Middle frontal gyrus (tissue), 1 donor: Measurements from ENCODE around the gene EPAS1.
A peak's percentile ranks its signal among the peaks of the same experiment; 100 is the strongest.

ENCODE experiments used
- DNase-seq: peaks from one replicate; pipeline ENCODE4 v3.0.0-alpha.2; 2015; ENCODE audit warnings: low spot score; ENCODE audit errors: extremely low spot score

Gene EPAS1

GRCh38 chr2:46362667-46363012, 65.4 kb downstream of the EPAS1 start:
- DNase-seq: no peak

- DNase-seq: no peak
These were observed 66.4 kb downstream of the EPAS1 start for GRCh38 chr2:46363535-46364170.

- DNase-seq: peak; percentile 18
These were observed 67.7 kb downstream of the EPAS1 start for GRCh38 chr2:46364797-46365457.

GRCh38 chr2:46365913-46366667, 68.9 kb downstream of the EPAS1 start:
- no peak for DNase-seq

- no peak for DNase-seq
These were observed 69.5 kb downstream of the EPAS1 start for GRCh38 chr2:46366668-46367052.

- DNase-seq: no peak
These were observed 70.1 kb downstream of the EPAS1 start for GRCh38 chr2:46367286-46367685.

GRCh38 chr2:46368401-46368800, 71.2 kb downstream of the EPAS1 start:
- no peak for DNase-seq

- no peak for DNase-seq
These were observed 72.6 kb downstream of the EPAS1 start for GRCh38 chr2:46369783-46370182.

GRCh38 chr2:46371854-46372253, 74.6 kb downstream of the EPAS1 start:
- DNase-seq: no peak

GRCh38 chr2:46372475-46372874, 75.3 kb downstream of the EPAS1 start:
- DNase-seq: no peak

GRCh38 chr2:46373238-46373637, 76.0 kb downstream of the EPAS1 start:
- DNase-seq: no peak

GRCh38 chr2:46375566-46376125, 78.4 kb downstream of the EPAS1 start:
- DNase-seq: no peak

- no peak for DNase-seq
These were observed 79.4 kb downstream of the EPAS1 start for GRCh38 chr2:46376586-46376985.

GRCh38 chr2:46377101-46377581, 79.9 kb downstream of the EPAS1 start:
- DNase-seq: no peak

- no peak for DNase-seq
These were observed 80.7 kb downstream of the EPAS1 start for GRCh38 chr2:46377666-46378560.

GRCh38 chr2:46378616-46379015, 81.4 kb downstream of the EPAS1 start:
- DNase-seq: no peak

- DNase-seq: no peak
These were observed 82.2 kb downstream of the EPAS1 start for GRCh38 chr2:46379213-46380037.

- DNase-seq: no peak
These were observed 83.1 kb downstream of the EPAS1 start for GRCh38 chr2:46380038-46380940.

GRCh38 chr2:46381263-46381849, 84.1 kb downstream of the EPAS1 start:
- DNase-seq: no peak
